Liver (tissue), 3 donors: ENCODE results near the gene DDX31.

Source experiments
- ATF3 ChIP-seq: IDR thresholded peaks from 2 replicates; pipeline ENCODE4 v1.6.1; 2016; ENCODE audit warnings: antibody characterized with exemption
- CTCF ChIP-seq: fragments of 150-350 bp; IDR thresholded peaks from 2 replicates; pipeline ENCODE4 v1.5.1; 2017; ENCODE audit warnings: improper control_type of control experiment, low read depth, low read length; ENCODE audit not compliant: missing input control
- EGR1 ChIP-seq, 2 donors: IDR thresholded peaks; 2 replicates each; pipeline ENCODE4 v1.6.1; 2016 to 2018; ENCODE audit warnings: antibody characterized with exemption in 2 of 2, low read depth in 2 of 2
- GABPA ChIP-seq, 2 donors: IDR thresholded peaks in 1 of 2; conservative IDR thresholded peaks in 1 of 2; 2 replicates each; pipeline ENCODE4 v1.6.1; 2016; ENCODE audit warnings: antibody characterized with exemption in 2 of 2, mild to moderate bottlenecking in 1 of 2, moderate library complexity in 1 of 2
- HNF4A ChIP-seq, 2 donors: conservative IDR thresholded peaks; 2 replicates each; pipeline ENCODE4 v1.6.1; 2016; ENCODE audit warnings: antibody characterized with exemption in 2 of 2, mild to moderate bottlenecking in 2 of 2
- JUND ChIP-seq, 2 donors: IDR thresholded peaks; 2 replicates each; pipeline ENCODE4 v1.6.1; 2016; ENCODE audit warnings: antibody characterized with exemption in 2 of 2
- MAX ChIP-seq: IDR thresholded peaks from 2 replicates; pipeline ENCODE4 v1.6.1; 2016; ENCODE audit warnings: antibody characterized with exemption
- RAD21 ChIP-seq, 2 donors: IDR thresholded peaks; 2 replicates each; pipeline ENCODE4 v1.6.1; 2016; ENCODE audit warnings: antibody characterized with exemption in 2 of 2, mild to moderate bottlenecking in 2 of 2
- REST ChIP-seq: IDR thresholded peaks from 2 replicates; pipeline ENCODE4 v1.6.1; 2016; ENCODE audit warnings: antibody characterized with exemption, mild to moderate bottlenecking
- RXRA ChIP-seq, 2 donors: IDR thresholded peaks; 2 replicates each; pipeline ENCODE4 v1.6.1; 2017 to 2018; ENCODE audit warnings: antibody characterized with exemption in 2 of 2, mild to moderate bottlenecking in 1 of 2
- SP1 ChIP-seq: IDR thresholded peaks from 2 replicates; pipeline ENCODE4 v1.6.1; 2018; ENCODE audit warnings: antibody characterized with exemption, mild to moderate bottlenecking
- TAF1 ChIP-seq: conservative IDR thresholded peaks from 2 replicates; pipeline ENCODE4 v1.6.1; 2016; ENCODE audit warnings: antibody characterized with exemption, mild to moderate bottlenecking
- YY1 ChIP-seq: IDR thresholded peaks from 2 replicates; pipeline ENCODE4 v1.6.1; 2016; ENCODE audit warnings: antibody characterized with exemption, mild to moderate bottlenecking
- ZBTB33 ChIP-seq: IDR thresholded peaks from 2 replicates; pipeline ENCODE4 v1.6.1; 2016; ENCODE audit warnings: antibody characterized with exemption
- donor health status: healthy.
- donor health status: healthy.

- TF ChIP-seq CTCF (no peak), MAX (no peak), ZBTB33 (no peak), REST (no peak), EGR1 (IDR thresholded peaks at IDR 0.05; ENCODE audit: low read depth in 2 of 2) (no peak), TAF1 (no peak), RAD21 (IDR thresholded peaks at IDR 0.05) (no peak), JUND (IDR thresholded peaks at IDR 0.05) (no peak), HNF4A (conservative IDR thresholded peaks at IDR 0.05) (no peak), SP1 (no peak), GABPA (IDR thresholded peaks at IDR 0.05 in 1 of 2, conservative IDR thresholded peaks at IDR 0.05 in 1 of 2) (no peak), ATF3 (no peak), YY1 (no peak), RXRA (IDR thresholded peaks at IDR 0.05) (no peak)
These were observed 22.4 kb downstream of the DDX31 start for GRCh38 chr9:132647355-132647754.
